Heart right ventricle (tissue), 16 donors: Measurements from ENCODE around the gene MTCP1. TPM values are rescaled to one million over a fixed set of nuclear protein-coding genes. Genes with fewer than 3 reads are reported as not detected.

Source experiments
- ATAC-seq, 8 donors: fragments of 200-7000 bp; cut with Tn5 transposase; one replicate each; pipeline ENCODE4 v1.9.1; 2020; ENCODE audit warnings: mild to moderate bottlenecking in 8 of 8, moderate library complexity in 8 of 8, moderate number of reproducible peaks in 1 of 8
- DNase-seq, 2 donors: peaks; one replicate each; pipeline ENCODE4 v3.0.0-alpha.2; 2020
- H3K27ac ChIP-seq, 10 donors: fragments of 200-600 bp; sonication (generic) in 2 of 10; one replicate each; pipeline versions ENCODE4 v1.5.0 to v1.8.0; 2020 to 2022; ENCODE audit warnings: mild to moderate bottlenecking in 3 of 10
- H3K27me3 ChIP-seq, 7 donors: fragments of 200-600 bp; one replicate each; pipeline ENCODE4 v1.8.0; 2021 to 2022; ENCODE audit warnings: mild to moderate bottlenecking in 2 of 7
- H3K36me3 ChIP-seq, 9 donors: fragments of 200-600 bp; sonication (generic) in 1 of 9; one replicate each; pipeline versions ENCODE4 v1.5.0 to v1.8.0; 2020 to 2022; ENCODE audit warnings: mild to moderate bottlenecking in 2 of 9
- H3K4me1 ChIP-seq, 9 donors: fragments of 200-600 bp; sonication (generic) in 1 of 9; one replicate each; pipeline versions ENCODE4 v1.5.0 to v1.8.0; 2020 to 2022; ENCODE audit warnings: mild to moderate bottlenecking in 4 of 9
- H3K4me3 ChIP-seq, 10 donors: fragments of 200-600 bp; sonication (generic) in 2 of 10; one replicate each; pipeline versions ENCODE4 v1.5.0 to v1.8.0; 2020 to 2022; ENCODE audit warnings: mild to moderate bottlenecking in 7 of 10, moderate library complexity in 2 of 10
- H3K9me3 ChIP-seq, 11 donors: fragments of 200-600 bp in 10 of 11; sonication (generic) in 2 of 11; one replicate each; pipeline versions ENCODE4 v1.5.0 to v1.8.0; 2013 to 2022; ENCODE audit warnings: mild to moderate bottlenecking in 2 of 11, control low read depth in 1 of 11, moderate library complexity in 1 of 11
- WGBS, 2 donors: extraction: QIAGEN DNeasy Blood & Tissue Kit; methylation state at CpG; one replicate each; pipeline ENCODE4 v1.1.7; 2013; ENCODE audit warnings: inconsistent platforms in 1 of 2; 5-methylcytosine and 5-hydroxymethylcytosine counted together
- intact Hi-C, 10 donors: fragments of 100-400 bp; cut with DNase I; formaldehyde crosslinking; loops; one replicate each; pipeline versions ENCODE4 v1.11.1 to v1.14.2; 2022
- polyA plus RNA-seq, 2 donors: library from polyadenylated mRNA; stranded (reverse); fragments of 200-250 nt; gene quantifications; one replicate each; pipeline ENCODE4 v1.2.3, GENCODE V29; 2013
- total RNA-seq, 10 donors: library from RNA; stranded (reverse); fragmentation: NEBNext Ultra II Directional in 3 of 10; extraction: Animal tissue kit (Norgen Biotek cat#: 25700) in 3 of 10; gene quantifications; one replicate each; pipeline versions ENCODE4 v1.2.1 to v1.2.4, GENCODE V29; 2021 to 2023
- TF ChIP-seq, protein P1 (sequence below), 9 donors: fragments of 200-600 bp; sonication (generic) in 2 of 9; IDR thresholded peaks; one replicate each; pipeline versions ENCODE4 v1.5.0 to v1.8.0; 2021 to 2022; ENCODE audit warnings: antibody characterized with exemption in 9 of 9, mild to moderate bottlenecking in 5 of 9, moderate library complexity in 1 of 9
- donor health status: Arrhythmogenic right ventricular cardiomyopathy.
- donor health status: ischemic (EF 13 %, LVEDD 7.1; RV severe dilation, severe dysfunction).
- donor health status: healthy with polysubstance abuse.
- donor health status: DM: no; HTN: yes; CAD: no.
- donor health status: DM: no; HTN: no; CAD: no.
- donor health status: ischemic (EF 25% LVEDD 6.9; RV normal size, moderate dysfunction).
- donor health status: ischemic (EF 25% LVEDD 5.7; RV mildly dilated, moderate dysfunction).
- donor health status: healthy.
- donor health status: DM: yes; HTN: yes; CAD: no.
- donor health status: Ischemic cardiomyopathy.
- donor health status: ischemic (EF 35%, LVEDD 5.7; RV mildly dilated, moderate dysfunction).
- donor health status: nonischemic (EF 11% LVEDD 7.7; RV severe dilation, severe dysfunction).
- donor health status: DM: yes; HTN: yes; CAD: no.
- donor health status: PGD.
- donor health status: ischemic (EF 29% LVEDD 5.4; RV normal size, mild dysfunction).
- donor health status: nonischemic (EF 23%, LVEDD 6.1; RV moderate dilation, normal function).

MTCP1 gene
- total and polyA plus RNA-seq, 12 donors = 21.2 to 384 (median 48.8) TPM

DNA sequence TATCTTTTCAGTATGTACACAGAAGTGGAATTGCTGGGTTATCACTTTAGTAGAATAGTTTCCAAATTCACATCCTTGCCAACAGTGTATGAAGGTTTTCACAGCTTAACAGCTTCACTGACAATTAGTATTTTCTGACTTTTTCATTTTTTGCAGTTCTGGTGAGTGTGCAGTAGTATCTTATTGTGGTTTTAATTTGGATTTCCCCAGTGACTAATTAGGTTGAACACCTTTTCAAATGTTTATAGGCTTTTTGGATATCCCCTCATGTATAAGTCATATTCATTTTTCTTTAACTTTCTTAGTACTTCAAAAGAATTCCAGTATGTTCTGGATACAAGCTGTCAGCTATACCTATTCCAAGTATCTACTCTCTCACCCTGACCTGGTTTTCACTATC lies 37.5 kb upstream of the MTCP1 start:
- ATAC-seq (no peak), DNase-seq (no peak)
- H3K4me3 ChIP-seq = no peak overlapping the region
- no peaks in the 10 kb centered on the region for H3K27me3 ChIP-seq
- intact Hi-C loops = no loop called here
- TF ChIP-seq, protein P1, sequence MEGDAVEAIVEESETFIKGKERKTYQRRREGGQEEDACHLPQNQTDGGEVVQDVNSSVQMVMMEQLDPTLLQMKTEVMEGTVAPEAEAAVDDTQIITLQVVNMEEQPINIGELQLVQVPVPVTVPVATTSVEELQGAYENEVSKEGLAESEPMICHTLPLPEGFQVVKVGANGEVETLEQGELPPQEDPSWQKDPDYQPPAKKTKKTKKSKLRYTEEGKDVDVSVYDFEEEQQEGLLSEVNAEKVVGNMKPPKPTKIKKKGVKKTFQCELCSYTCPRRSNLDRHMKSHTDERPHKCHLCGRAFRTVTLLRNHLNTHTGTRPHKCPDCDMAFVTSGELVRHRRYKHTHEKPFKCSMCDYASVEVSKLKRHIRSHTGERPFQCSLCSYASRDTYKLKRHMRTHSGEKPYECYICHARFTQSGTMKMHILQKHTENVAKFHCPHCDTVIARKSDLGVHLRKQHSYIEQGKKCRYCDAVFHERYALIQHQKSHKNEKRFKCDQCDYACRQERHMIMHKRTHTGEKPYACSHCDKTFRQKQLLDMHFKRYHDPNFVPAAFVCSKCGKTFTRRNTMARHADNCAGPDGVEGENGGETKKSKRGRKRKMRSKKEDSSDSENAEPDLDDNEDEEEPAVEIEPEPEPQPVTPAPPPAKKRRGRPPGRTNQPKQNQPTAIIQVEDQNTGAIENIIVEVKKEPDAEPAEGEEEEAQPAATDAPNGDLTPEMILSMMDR (IDR thresholded peaks at IDR 0.05) = no peak
- no peaks in the 10 kb centered on the region for H3K4me1 ChIP-seq
- H3K9me3 ChIP-seq = no peaks in the 10 kb centered on the region
- H3K36me3 ChIP-seq = peaks cover 0 to 26% (median 0%) of the 10 kb centered on the region in 9 donors
- no peak overlapping the region for H3K27ac ChIP-seq

DNA sequence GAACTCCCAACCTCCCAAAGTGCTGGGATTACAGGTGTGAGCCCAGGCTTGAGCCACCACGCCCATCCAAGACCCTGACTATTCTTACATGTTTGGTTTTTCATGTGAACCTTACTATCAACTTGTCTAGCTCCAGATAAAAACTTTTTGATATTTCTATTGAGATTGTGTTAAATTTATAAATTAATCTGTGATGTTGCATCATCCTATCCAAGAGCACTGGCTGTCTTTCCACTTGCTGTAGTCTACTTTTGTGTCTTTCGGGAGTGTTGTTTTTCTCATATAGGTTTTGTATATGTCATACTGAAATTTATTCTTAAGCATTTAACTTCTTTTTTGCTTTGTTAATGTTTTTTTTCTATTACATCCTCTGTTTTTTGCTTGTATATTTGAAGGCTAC lies 35.0 kb upstream of the MTCP1 start:
- Histone ChIP-seq H3K9me3 (no peaks in the 10 kb centered on the region), H3K27ac (no peak overlapping the region), H3K36me3 (peaks cover 0 to 26% (median 0%) of the 10 kb centered on the region in 9 donors), H3K27me3 (no peaks in the 10 kb centered on the region), H3K4me1 (no peaks in the 10 kb centered on the region), H3K4me3 (no peak overlapping the region)
- TF ChIP-seq, protein P1 (IDR thresholded peaks at IDR 0.05) = no peak
- intact Hi-C loops = no loop called here
- DNase-seq (no peak), ATAC-seq (no peak)
- WGBS, 2 donors = 96 to 100% methylated on average over 2 of the region's 2 CpGs

GRCh38 chrX:155094468-155095061 lies 23.6 kb upstream of the MTCP1 start:
- H3K27me3 ChIP-seq = no peaks in the 10 kb centered on the region
- H3K4me1 ChIP-seq = no peaks in the 10 kb centered on the region
- WGBS, 2 donors = 30 to 33% methylated on average over 4 of the region's 4 CpGs
- H3K27ac ChIP-seq = no peak overlapping the region
- peaks cover 0 to 52% (median 0%) of the 10 kb centered on the region in 9 donors for H3K36me3 ChIP-seq
- intact Hi-C loops = loop anchor here in 6 of 10 donors (5.0 to 10.0 kb wide), 3 partner anchors 720 to 730 kb away; no protein-coding TSS in a partner anchor
- no peak overlapping the region for H3K4me3 ChIP-seq
- no peak for DNase-seq
- TF ChIP-seq, protein P1 (IDR thresholded peaks at IDR 0.05) = peak; percentile 23 to 65 (median 62)
- no peak for ATAC-seq
- H3K9me3 ChIP-seq = no peaks in the 10 kb centered on the region

DNA sequence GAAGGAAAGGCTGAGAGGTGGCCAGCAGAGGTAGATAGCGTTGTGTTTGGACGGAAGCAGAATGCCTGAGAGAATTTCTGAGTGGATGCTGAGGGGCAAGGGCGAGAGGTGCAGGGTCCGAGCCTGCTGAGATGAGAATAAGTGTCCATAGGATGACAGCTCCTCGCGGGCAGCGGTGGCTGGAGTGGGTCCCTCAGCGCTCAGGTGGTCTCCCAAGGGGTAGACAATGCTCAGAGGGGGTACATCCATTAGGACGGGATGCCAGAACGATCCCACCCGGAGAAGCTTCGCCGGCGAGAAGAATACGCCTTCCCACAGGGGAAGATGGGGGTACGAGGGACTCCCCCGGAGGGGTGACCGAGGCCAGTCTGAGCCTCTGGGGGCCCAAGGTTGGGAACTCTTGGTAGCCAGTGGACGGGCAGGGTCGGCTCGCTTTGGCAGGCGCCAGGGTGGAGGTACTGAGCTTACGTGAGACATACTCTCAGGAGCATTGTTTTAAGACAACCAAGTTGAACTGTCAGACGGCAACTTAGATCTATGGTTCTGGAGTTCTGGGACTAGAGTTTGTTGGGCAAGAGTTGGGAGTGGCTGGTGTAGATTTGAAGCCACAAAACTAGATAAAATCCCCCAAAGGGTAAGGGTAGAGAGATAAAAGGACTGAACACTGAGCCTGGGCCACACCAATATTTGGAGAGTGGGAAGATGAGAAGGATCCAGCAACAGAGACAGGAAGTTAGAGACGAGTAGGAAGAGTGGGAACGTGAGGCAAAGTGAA lies 16.2 kb upstream of the MTCP1 start:
- WGBS, 2 donors = 91 to 95% methylated on average over 26 of the region's 26 CpGs
- TF ChIP-seq, protein P1 (IDR thresholded peaks at IDR 0.05) = no peak
- no peaks in the 10 kb centered on the region for H3K9me3 ChIP-seq
- no peak for ATAC-seq
- H3K36me3 ChIP-seq = peaks cover 0 to 53% (median 0%) of the 10 kb centered on the region in 9 donors
- intact Hi-C loops = no loop called here
- H3K27ac ChIP-seq = no peak overlapping the region
- no peaks in the 10 kb centered on the region for H3K27me3 ChIP-seq
- no peak overlapping the region for H3K4me3 ChIP-seq
- H3K4me1 ChIP-seq = no peaks in the 10 kb centered on the region
- DNase-seq = no peak
